Common myeloid progenitor, CD34-positive (primary cell): ENCODE results near the gene ASCC1.

Experiments used
- CTCF ChIA-PET: fragments of 350-600 bp; sonication (Branson Sonifier 250); formaldehyde crosslinking; loops from one replicate; lab custom pipeline; 2021; ENCODE audit warnings: antibody characterized with exemption; lab: Charles Lee
- POLR2A ChIA-PET: fragments of 350-600 bp; sonication (Branson Sonifier 250); formaldehyde crosslinking; loops from one replicate; lab custom pipeline; 2021; ENCODE audit warnings: antibody characterized with exemption; lab: Charles Lee
- DNase-seq, 3 donors: peaks; one replicate each; pipeline versions ENCODE4 v3.0.0 to v3.0.0-alpha.2; 2013
- H3K27ac ChIP-seq, 2 experiments: 1 replicate in 1 of 2; 2 replicates in 1 of 2; pipeline ENCODE4 v1.7.0; 2013; ENCODE audit warnings: inconsistent platforms in 2 of 2, low read length in 2 of 2, mild to moderate bottlenecking in 2 of 2, low read depth in 1 of 2, moderate library complexity in 1 of 2; ENCODE audit not compliant: severe bottlenecking in 2 of 2, insufficient read depth in 1 of 2, poor library complexity in 1 of 2
- H3K27me3 ChIP-seq, 5 experiments: replicated peaks in 2 of 5; 1 replicate in 3 of 5; 2 replicates in 2 of 5; pipeline versions ENCODE4 v1.6.1 to v1.7.0; 2013; ENCODE audit warnings: low read length in 4 of 5, mild to moderate bottlenecking in 2 of 5, moderate library complexity in 2 of 5, inconsistent platforms in 1 of 5; ENCODE audit not compliant: insufficient read depth in 5 of 5, control insufficient read depth in 4 of 5
- H3K36me3 ChIP-seq, 4 experiments: 1 replicate in 2 of 4; 2 replicates in 2 of 4; pipeline versions ENCODE4 v1.6.1 to v1.7.0; 2013; ENCODE audit warnings: low read length in 3 of 4, control low read depth in 1 of 4, mild to moderate bottlenecking in 1 of 4; ENCODE audit not compliant: control insufficient read depth in 4 of 4, insufficient read depth in 4 of 4
- H3K4me1 ChIP-seq, 4 experiments: 1 replicate in 3 of 4; 2 replicates in 1 of 4; pipeline versions ENCODE4 v1.6.1 to v1.7.1; 2013; ENCODE audit warnings: low read length in 3 of 4, mild to moderate bottlenecking in 3 of 4, control low read depth in 1 of 4, inconsistent platforms in 1 of 4, moderate library complexity in 1 of 4; ENCODE audit not compliant: control insufficient read depth in 4 of 4, insufficient read depth in 4 of 4; ENCODE audit errors: control extremely low read depth in 1 of 4
- H3K4me3 ChIP-seq, 7 experiments: 1 replicate in 4 of 7; 2 replicates in 3 of 7; pipeline versions ENCODE4 v1.5.1 to v1.7.0; 2013; ENCODE audit warnings: mild to moderate bottlenecking in 7 of 7, low read length in 6 of 7, moderate library complexity in 6 of 7, inconsistent platforms in 2 of 7, low read depth in 2 of 7, control low read depth in 1 of 7; ENCODE audit not compliant: insufficient read depth in 4 of 7, control insufficient read depth in 1 of 7; ENCODE audit errors: extremely low read depth in 1 of 7
- H3K9me3 ChIP-seq, 5 experiments: 1 replicate in 4 of 5; 2 replicates in 1 of 5; pipeline versions ENCODE4 v1.6.1 to v1.7.1; 2013; ENCODE audit warnings: low read length in 4 of 5, mild to moderate bottlenecking in 2 of 5, inconsistent platforms in 1 of 5, low read depth in 1 of 5, moderate library complexity in 1 of 5; ENCODE audit not compliant: control insufficient read depth in 4 of 5, insufficient read depth in 2 of 5; ENCODE audit errors: control extremely low read depth in 1 of 5
- WGBS: methylation state at CpG from one replicate; pipeline ENCODE4 v1.1.5; 2013; ENCODE audit not compliant: insufficient coverage; 5-methylcytosine and 5-hydroxymethylcytosine counted together

ASCC1 gene

DNA sequence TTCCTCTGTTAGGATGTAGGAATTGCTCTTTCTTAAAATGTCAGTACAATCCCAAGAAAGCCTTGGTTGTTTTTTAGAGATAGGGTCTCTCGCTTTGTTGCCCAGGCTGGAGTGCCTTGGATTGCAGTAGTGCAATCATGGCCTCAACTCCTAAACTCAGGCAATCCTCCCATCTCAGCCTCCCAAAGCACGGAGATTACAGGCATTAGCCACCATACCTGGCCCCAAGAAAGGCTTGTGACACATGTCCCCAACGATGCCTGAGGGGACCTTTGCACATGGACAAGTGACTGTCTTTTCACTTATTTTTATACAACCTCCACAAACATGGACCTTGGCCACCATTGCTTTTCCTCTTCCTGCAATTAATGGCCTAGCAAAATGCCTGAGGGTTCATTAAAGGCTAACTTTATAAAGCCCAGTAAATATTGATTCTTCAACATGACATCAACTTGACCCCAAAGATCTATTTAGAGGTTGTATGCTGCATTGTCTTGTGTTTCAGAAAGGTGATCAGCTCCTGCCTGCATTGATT is 117.7 kb downstream of the ASCC1 start:
- Histone ChIP-seq H3K36me3 (peaks cover 10 to 29% (median 18%) of the 10 kb centered on the region in 4 experiments), H3K4me1 (no peaks in the 10 kb centered on the region), H3K9me3 (no peaks in the 10 kb centered on the region), H3K27me3 (no peaks in the 10 kb centered on the region), H3K27ac (no peak overlapping the region), H3K4me3 (no peak overlapping the region)
- POLR2A ChIA-PET: no interaction called here
- DNase-seq: no peak
- 97% methylated on average over 3 of the region's 3 CpGs for WGBS
- CTCF ChIA-PET: interaction anchor here (1.6 kb wide), 1 partner anchor 9 kb away, joined by 3 read pairs; no protein-coding TSS in a partner anchor

DNA sequence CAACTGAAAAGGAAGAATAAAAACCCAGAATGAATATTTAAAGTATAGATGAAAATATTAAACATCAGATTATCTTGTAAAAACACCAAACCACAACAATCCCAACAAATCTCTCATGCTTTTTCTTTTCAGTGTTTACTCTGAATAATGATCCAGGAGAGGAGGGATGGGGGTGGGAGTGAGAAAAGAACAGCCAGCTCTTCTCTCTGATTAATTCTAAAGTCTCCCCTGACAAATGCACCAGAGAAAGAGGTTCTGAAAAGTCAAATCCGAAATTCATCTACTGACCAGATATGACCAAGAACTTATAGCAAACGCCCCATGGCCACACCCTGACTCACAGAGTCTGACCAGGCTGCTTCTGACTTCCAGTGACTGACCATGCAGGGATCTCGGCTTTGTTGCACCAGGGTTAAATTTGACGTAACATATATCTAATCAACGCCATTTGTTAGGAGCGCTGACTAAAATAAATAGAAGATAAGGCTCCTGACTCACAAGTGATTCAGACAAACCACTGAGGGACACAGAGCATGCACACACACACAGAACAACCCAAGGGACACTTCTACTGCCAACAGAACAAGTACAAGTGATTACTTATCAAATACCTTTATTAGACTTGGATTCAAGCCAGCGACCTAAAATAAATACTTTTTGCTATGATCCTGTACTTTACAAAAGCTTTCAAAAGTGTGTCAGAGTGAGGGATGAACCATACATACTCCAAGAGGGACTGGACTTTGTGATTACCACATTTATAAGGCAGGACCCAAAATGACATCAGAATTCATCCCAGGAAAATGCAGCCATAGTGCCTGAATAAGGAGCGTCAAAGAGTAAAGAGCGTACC is 118.4 kb downstream of the ASCC1 start:
- ChIA-PET CTCF (interaction anchor here (1.3 kb wide), 1 partner anchor 11 kb away, joined by 3 read pairs; no protein-coding TSS in a partner anchor), POLR2A (no interaction called here)
- 100% methylated on average over 9 of the region's 9 CpGs for WGBS
- peaks cover 13 to 29% (median 19%) of the 10 kb centered on the region in 4 experiments for H3K36me3 ChIP-seq
- no peak for DNase-seq
- H3K9me3 ChIP-seq: no peaks in the 10 kb centered on the region
- no peaks in the 10 kb centered on the region for H3K27me3 ChIP-seq
- H3K27ac ChIP-seq: no peak overlapping the region
- H3K4me1 ChIP-seq: no peaks in the 10 kb centered on the region
- H3K4me3 ChIP-seq: no peak overlapping the region

DNA sequence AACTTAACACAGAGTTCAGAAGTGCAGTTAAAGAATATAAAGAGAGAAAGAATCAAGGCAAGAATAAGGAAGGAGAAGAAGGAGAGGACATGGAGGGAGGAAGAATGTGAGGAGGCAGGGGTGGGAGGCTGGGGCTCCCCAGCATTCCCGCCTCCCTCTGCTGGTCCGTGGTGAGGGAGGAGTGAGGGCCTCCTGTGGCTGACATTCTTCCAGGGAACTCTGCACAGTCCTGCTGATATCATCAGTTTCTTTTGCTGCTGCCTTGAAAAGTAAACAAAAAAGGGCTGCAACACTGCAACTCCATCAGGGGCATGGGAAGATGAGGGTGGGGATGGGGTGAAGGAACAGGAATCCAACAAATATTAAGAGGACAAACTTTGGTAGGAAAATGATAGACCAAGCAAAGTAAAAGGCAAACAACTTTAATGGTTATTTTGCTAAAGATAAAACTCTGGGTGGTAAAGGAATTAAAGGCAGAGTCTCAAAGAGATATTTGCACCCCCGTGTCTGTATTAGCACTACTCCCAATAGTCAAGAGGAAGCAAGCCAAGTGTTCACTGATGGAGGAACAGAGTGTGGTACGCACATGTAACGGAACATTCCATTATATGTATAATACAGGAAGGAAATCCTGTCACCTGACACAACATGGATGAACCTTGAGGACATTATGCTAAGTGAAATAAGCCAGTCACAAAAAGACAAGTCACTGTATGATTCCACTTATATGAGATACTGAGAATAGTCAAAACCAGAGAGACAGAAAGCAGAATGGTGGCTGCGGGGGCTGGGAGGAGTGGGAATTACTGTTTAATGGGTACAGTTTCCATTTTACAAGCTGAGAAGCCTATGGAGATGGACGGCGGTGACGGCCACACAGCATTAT is 119.7 kb downstream of the ASCC1 start:
- no peaks in the 10 kb centered on the region for H3K4me1 ChIP-seq
- DNase-seq: no peak
- CTCF ChIA-PET: interaction anchor here (1.3 kb wide), 1 partner anchor 12 kb away, joined by 3 read pairs; no protein-coding TSS in a partner anchor
- POLR2A ChIA-PET: no interaction called here
- 97% methylated on average over 9 of the region's 9 CpGs for WGBS
- peaks cover 11 to 22% (median 16%) of the 10 kb centered on the region in 4 experiments for H3K36me3 ChIP-seq
- no peaks in the 10 kb centered on the region for H3K27me3 ChIP-seq
- no peak overlapping the region for H3K27ac ChIP-seq
- H3K4me3 ChIP-seq: no peak overlapping the region
- no peaks in the 10 kb centered on the region for H3K9me3 ChIP-seq

DNA sequence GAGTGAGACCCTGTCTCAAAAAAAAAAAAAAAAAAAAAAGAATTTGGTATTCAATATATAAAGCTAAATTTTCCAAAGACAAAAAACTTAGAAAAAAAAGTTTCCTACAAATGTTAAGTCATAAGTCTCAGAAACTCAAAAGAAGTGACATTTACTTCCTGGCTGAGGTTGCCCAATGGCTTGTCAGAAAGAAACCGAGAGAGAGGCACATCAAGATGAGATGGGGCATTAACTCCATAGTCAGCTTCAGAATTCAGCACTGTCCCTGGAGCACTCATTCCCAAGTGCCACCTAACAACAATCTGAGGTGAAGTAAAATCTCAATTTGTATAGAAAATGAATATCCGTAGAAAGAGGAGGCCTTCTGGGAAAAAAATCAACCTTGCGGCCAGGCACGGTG is 120.9 kb downstream of the ASCC1 start:
- Histone ChIP-seq H3K4me1 (no peaks in the 10 kb centered on the region), H3K27me3 (peaks cover 0 to 4% (median 0%) of the 10 kb centered on the region in 5 experiments), H3K27ac (no peak overlapping the region), H3K9me3 (no peaks in the 10 kb centered on the region), H3K4me3 (no peak overlapping the region), H3K36me3 (peaks cover 7 to 14% (median 12%) of the 10 kb centered on the region in 4 experiments)
- DNase-seq: no peak
- ChIA-PET POLR2A (no interaction called here), CTCF (interaction anchor here (0.6 to 1.5 kb wide), 3 partner anchors 10 to 32 kb away, joined by 3 to 5 read pairs (median 4); no protein-coding TSS in a partner anchor)
- WGBS: 76% methylated on average over 3 of the region's 4 CpGs

DNA sequence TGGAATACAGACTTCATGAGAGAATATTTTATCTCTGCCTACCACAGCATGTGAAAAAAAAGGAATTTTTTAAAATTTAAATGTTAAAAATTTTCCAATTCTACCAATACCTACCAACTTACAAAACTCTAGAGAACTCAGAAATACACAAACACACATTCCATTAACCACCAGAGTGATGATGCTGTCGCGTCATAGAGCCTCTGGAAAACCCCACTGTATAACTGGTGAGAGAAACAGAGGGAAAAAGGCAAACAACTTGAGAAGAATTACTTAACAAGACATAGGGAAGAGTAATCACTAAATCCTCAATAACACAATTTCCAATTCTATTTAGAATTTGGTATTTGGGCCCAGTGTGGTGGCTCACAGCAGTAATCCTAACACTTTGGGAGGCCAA is 121.5 kb downstream of the ASCC1 start:
- no CpG with 5 or more reads among the region's 2 CpGs for WGBS
- POLR2A ChIA-PET: no interaction called here
- Histone ChIP-seq H3K4me1 (no peaks in the 10 kb centered on the region), H3K4me3 (no peak overlapping the region), H3K36me3 (peaks cover 7 to 14% (median 12%) of the 10 kb centered on the region in 4 experiments), H3K27me3 (peaks cover 0 to 6% (median 0%) of the 10 kb centered on the region in 5 experiments), H3K9me3 (no peaks in the 10 kb centered on the region), H3K27ac (no peak overlapping the region)
- CTCF ChIA-PET: interaction anchor here (1.3 to 1.5 kb wide), 2 partner anchors 9 to 30 kb away, joined by 4 to 5 read pairs; no protein-coding TSS in a partner anchor
- no peak for DNase-seq

DNA sequence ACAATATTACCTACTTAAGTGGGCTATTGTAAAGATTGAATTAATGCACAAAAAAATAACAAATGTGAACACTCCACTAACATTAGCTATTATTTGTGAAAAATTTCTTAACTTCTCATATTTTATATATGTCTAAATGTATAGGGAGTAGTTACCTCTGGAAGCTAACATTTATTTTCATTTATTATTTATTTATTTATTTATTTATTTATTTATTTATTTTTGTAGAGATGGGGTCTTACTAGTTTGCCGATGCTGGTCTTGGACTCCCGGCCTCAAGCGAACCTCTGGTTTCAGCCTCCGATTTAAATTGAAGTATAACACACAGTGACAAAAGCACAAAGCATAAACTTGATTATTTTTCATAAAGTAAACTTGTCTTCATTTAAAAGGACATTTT is 122.6 kb downstream of the ASCC1 start:
- H3K4me3 ChIP-seq: no peak overlapping the region
- no peak overlapping the region for H3K27ac ChIP-seq
- DNase-seq: no peak
- POLR2A ChIA-PET: no interaction called here
- peaks cover 5 to 14% (median 12%) of the 10 kb centered on the region in 4 experiments for H3K36me3 ChIP-seq
- peaks cover 0 to 11% (median 1%) of the 10 kb centered on the region in 5 experiments for H3K27me3 ChIP-seq
- WGBS: no CpG with 5 or more reads among the region's 4 CpGs
- CTCF ChIA-PET: interaction anchor here (0.6 to 1.0 kb wide), 5 partner anchors 11 to 722 kb away, joined by 3 to 4 read pairs (median 3); no protein-coding TSS in a partner anchor
- H3K9me3 ChIP-seq: no peaks in the 10 kb centered on the region
- H3K4me1 ChIP-seq: peaks cover 0 to 10% (median 6%) of the 10 kb centered on the region in 4 experiments
